Pancreas (tissue), 10 donors: ENCODE data around the gene EIF2B5. TPM values are rescaled to one million over a fixed set of nuclear protein-coding genes. Genes with fewer than 3 reads are reported as not detected.

Source experiments
- ATAC-seq, 4 donors: fragments of 200-7000 bp; cut with Tn5 transposase; one replicate each; pipeline versions ENCODE4 v1.8.0 to v1.9.1; 2020; ENCODE audit warnings: mild to moderate bottlenecking in 4 of 4, moderate library complexity in 4 of 4
- DNase-seq, 6 donors: peaks; one replicate each; pipeline ENCODE4 v3.0.0-alpha.2; 2020
- FAIRE-seq: peaks from 2 replicates; lab custom pipeline; 2012; peaks lifted over from hg19 to GRCh38; lab: Jason Lieb, UNC
- H3K27ac ChIP-seq, 4 donors: fragments of 200-600 bp; sonication (generic); 1 replicate in 3 of 4; 2 replicates in 1 of 4; pipeline versions ENCODE4 v1.5.0 to v1.8.0; 2020
- H3K27me3 ChIP-seq, 4 donors: fragments of 200-600 bp; one replicate each; pipeline ENCODE4 v1.8.0; 2021
- H3K36me3 ChIP-seq, 3 donors: fragments of 200-600 bp; sonication (generic) in 1 of 3; one replicate each; pipeline versions ENCODE4 v1.5.0 to v1.8.0; 2020 to 2021
- H3K4me1 ChIP-seq, 3 donors: fragments of 200-600 bp; one replicate each; pipeline ENCODE4 v1.8.0; 2021
- H3K4me3 ChIP-seq, 4 donors: fragments of 200-600 bp; sonication (generic) in 2 of 4; one replicate each; pipeline versions ENCODE4 v1.5.0 to v1.8.0; 2020 to 2021
- H3K9me3 ChIP-seq, 4 donors: fragments of 200-600 bp; one replicate each; pipeline ENCODE4 v1.8.0; 2021
- WGBS, 2 donors: extraction: QIAGEN DNeasy Blood & Tissue Kit; methylation state at CpG; one replicate each; pipeline ENCODE4 v1.1.7; 2013; 5-methylcytosine and 5-hydroxymethylcytosine counted together
- intact Hi-C, 3 donors: fragments of 100-400 bp; cut with DNase I; formaldehyde crosslinking; loops; one replicate each; pipeline versions ENCODE4 v1.11.1 to v1.14.2; 2022
- polyA plus RNA-seq, 2 donors: library from polyadenylated mRNA; stranded (reverse); fragments of 200-250 nt; gene quantifications; one replicate each; pipeline ENCODE4 v1.2.3, GENCODE V29; 2013
- total RNA-seq, 6 donors: library from RNA; stranded (reverse); fragmentation: NEBNext Ultra II Directional in 4 of 6; extraction: Animal tissue kit (Norgen Biotek cat#: 25700) in 4 of 6; gene quantifications; one replicate each; pipeline versions ENCODE4 v1.2.1 to v1.2.4, GENCODE V29; 2021 to 2023
- TF ChIP-seq, protein P1 (sequence below), 4 donors: fragments of 200-600 bp; sonication (generic) in 3 of 4; IDR thresholded peaks; one replicate each; pipeline versions ENCODE4 v1.5.0 to v1.8.0; 2021; ENCODE audit warnings: antibody characterized with exemption in 4 of 4
- donor health status: healthy with polysubstance abuse.
- donor health status: DM: no; HTN: no; CAD: no; lungs with moderate emphysema.
- donor health status: DM: no; HTN: no; CAD: no.
- donor health status: control.
- donor health status: control.
- donor health status: Bipolar disorder and iron deficiency.
- donor health status: DM: yes; HTN: yes; CAD: no.
- donor health status: DM: no; HTN: no; CAD: no.
- donor health status: DM: no; HTN: no; CAD: no.
- donor health status: DM: yes; HTN: yes; CAD: no.

The EIF2B5 gene
- total and polyA plus RNA-seq, 8 donors = 12.4 to 53.3 (median 20.1) TPM

DNA sequence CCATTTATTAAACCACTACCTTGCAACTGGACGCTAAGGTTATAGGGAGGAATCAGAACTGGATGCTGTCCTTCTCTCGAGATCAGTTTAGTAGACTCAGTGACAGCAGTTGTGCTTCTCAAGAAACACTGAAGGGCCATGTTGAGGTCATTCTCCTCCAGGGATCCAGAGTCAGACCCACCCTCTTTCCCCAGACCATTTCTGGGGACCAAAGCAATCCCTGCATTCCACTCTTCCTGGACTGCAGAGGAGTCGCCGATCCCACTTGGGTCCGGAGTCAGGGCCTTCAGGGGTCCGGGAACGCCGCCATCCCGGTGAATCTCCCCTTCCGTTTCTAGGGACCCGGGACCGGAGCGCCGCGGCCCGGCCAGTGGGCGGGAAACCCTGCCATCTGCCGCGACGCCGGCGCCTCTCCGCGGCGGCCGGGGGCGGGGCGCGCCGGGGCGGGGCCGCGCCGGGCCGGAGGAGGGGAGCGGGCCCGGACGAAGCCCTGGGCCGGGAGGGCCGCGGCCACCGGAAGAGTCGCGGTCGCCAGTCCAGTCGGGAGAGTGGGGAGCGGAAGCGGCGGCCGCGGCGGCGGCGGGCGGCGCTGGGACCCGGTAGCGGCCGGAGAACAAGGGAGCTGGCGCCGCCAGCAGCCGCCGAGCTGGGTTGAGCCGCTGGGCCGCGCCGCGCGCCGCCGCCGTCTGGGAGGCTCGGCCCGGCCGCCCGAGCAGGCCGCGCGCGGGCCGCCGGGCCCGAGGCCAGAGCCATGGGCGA is 19.9 kb downstream of the EIF2B5 start, which contains the start of gene DVL3:
TSS of gene DVL3 (plus strand) at position 493 of the 759 bp plus-strand sequence. CDS start at position 752, 259 bp downstream.
- peak; percentile 68 to 86 (median 74) for DNase-seq
- TF ChIP-seq, protein P1, sequence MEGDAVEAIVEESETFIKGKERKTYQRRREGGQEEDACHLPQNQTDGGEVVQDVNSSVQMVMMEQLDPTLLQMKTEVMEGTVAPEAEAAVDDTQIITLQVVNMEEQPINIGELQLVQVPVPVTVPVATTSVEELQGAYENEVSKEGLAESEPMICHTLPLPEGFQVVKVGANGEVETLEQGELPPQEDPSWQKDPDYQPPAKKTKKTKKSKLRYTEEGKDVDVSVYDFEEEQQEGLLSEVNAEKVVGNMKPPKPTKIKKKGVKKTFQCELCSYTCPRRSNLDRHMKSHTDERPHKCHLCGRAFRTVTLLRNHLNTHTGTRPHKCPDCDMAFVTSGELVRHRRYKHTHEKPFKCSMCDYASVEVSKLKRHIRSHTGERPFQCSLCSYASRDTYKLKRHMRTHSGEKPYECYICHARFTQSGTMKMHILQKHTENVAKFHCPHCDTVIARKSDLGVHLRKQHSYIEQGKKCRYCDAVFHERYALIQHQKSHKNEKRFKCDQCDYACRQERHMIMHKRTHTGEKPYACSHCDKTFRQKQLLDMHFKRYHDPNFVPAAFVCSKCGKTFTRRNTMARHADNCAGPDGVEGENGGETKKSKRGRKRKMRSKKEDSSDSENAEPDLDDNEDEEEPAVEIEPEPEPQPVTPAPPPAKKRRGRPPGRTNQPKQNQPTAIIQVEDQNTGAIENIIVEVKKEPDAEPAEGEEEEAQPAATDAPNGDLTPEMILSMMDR (IDR thresholded peaks at IDR 0.05) = no peak
- WGBS, 2 donors = 0 to 1% methylated on average over 51 to 84 of the region's 84 CpGs
- peak; percentile 88 to 92 (median 90) for ATAC-seq
- H3K27ac ChIP-seq = peak within 1 kb of the TSS; percentile 61 to 71 (median 66)
- intact Hi-C loops = no loop called here
- FAIRE-seq = no peak
- H3K36me3 ChIP-seq = no peaks in the 10 kb centered on the region
- peaks cover 5 to 11% (median 11%) of the 10 kb centered on the region in 3 donors for H3K4me1 ChIP-seq
- H3K4me3 ChIP-seq = peak within 1 kb of the TSS; percentile 57 to 93 (median 90)
- no peaks in the 10 kb centered on the region for H3K9me3 ChIP-seq
- no peaks in the 10 kb centered on the region for H3K27me3 ChIP-seq

DNA sequence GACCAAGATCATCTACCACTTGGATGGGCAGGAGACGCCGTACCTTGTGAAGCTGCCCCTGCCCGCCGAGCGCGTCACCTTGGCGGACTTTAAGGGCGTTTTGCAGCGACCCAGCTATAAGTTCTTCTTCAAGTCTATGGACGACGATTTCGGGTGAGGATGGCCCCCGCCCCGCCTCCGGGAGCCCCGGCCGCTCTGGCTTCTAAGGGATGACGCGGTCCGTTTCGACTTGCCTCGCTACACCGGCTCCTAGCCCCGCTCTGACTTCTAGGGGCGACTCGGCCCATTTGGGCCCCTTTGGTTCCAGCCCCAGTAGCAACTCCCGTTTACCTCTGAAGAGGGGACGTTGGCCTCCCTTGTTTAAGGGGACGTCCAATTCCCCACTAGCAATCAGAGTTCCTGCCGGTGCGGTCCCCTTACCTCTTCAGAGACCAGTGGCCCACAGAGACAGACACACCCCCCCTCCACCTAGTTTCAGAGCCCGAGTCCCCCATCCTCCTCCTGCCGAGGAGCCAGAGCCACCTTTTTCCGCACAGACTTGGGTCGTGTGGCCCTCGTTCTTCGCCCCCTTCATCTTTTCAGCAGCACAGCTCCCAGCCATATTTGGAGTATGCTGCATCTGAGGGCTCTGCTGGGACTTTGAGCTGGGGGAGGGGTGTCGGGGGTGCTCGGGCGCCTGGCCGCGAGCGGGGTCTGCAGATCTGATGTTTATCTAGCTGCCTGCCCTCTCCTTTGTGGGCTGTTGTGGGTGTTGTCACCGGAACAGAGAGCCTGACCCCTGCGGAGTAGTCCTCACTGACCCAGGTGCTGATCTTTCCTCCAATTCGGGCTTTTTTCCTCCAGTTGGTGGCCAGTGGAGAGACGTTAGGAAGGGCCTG is 20.7 kb downstream of the EIF2B5 start:
- Histone ChIP-seq H3K27me3 (no peaks in the 10 kb centered on the region), H3K4me3 (peak overlapping the region; percentile 57 to 93 (median 90)), H3K27ac (peak overlapping the region; percentile 61 to 71 (median 66)), H3K9me3 (no peaks in the 10 kb centered on the region), H3K36me3 (no peaks in the 10 kb centered on the region), H3K4me1 (peaks cover 5 to 15% (median 11%) of the 10 kb centered on the region in 3 donors)
- peak in 2 of 6 donors; percentile 39 to 73 for DNase-seq
- intact Hi-C loops = no loop called here
- ATAC-seq = peak; percentile 11 to 41 (median 30)
- 0 to 1% methylated on average over 46 to 47 of the region's 47 CpGs for WGBS, 2 donors
- TF ChIP-seq, protein P1 (IDR thresholded peaks at IDR 0.05) = no peak
- no peak for FAIRE-seq

DNA sequence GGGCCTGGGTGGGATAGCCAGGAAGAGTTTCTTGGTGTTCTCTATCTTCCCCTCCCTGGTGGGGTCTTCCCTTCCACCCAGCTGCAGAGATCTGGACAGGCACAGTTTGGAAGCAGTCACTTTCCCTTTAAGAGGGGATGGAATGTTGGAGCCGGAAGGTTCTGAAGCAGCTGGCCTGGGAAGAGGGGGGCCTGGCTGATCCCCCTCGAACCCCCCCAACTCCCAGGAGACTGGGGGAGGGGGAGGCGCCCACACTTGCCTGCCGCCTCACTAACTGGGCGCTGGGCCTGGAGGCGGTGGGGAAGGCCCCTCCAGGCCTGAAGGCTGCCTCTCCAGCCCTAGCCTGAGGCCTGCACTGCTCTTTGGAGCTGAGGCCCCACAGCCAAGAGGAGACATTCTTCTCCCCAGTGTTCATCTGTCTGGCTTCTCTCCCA is 21.4 kb downstream of the EIF2B5 start:
- 0% methylated on average over 5 of the region's 6 CpGs for WGBS, 2 donors
- intact Hi-C loops = no loop called here
- TF ChIP-seq, protein P1 (IDR thresholded peaks at IDR 0.05) = no peak
- H3K4me1 ChIP-seq = peaks cover 5 to 15% (median 11%) of the 10 kb centered on the region in 3 donors
- peak; percentile 32 to 70 (median 62) for ATAC-seq
- no peaks in the 10 kb centered on the region for H3K36me3 ChIP-seq
- H3K4me3 ChIP-seq = peak overlapping the region; percentile 57 to 93 (median 90)
- H3K27ac ChIP-seq = peak overlapping the region in 3 of 4 donors; percentile 61 to 71 (median 70)
- H3K27me3 ChIP-seq = no peaks in the 10 kb centered on the region
- FAIRE-seq = no peak
- DNase-seq = peak in 3 of 6 donors; percentile 47 to 64 (median 63)
- no peaks in the 10 kb centered on the region for H3K9me3 ChIP-seq

DNA sequence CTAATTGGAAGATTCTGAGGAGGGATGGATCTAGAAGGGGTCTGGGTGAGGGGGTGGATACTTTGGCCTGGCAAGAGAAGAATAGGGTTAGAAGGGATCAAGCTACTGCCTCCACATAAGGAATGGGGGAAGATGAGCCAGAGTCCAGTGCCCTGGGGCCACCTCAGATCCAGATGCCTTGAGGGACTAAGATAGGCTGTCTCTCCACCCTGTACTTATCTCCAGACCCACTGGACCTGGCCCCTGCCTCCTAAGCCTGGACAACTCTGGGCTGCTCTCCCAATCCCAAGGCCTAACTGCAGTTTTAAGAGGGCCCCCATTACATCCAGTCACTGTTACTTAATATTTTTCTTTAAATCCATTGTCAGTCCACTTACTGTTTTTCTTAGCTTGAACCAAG is 22.0 kb downstream of the EIF2B5 start:
- no peak overlapping the region for H3K27ac ChIP-seq
- H3K36me3 ChIP-seq = no peaks in the 10 kb centered on the region
- no peak for FAIRE-seq
- H3K4me1 ChIP-seq = peaks cover 5 to 15% (median 11%) of the 10 kb centered on the region in 3 donors
- no peaks in the 10 kb centered on the region for H3K27me3 ChIP-seq
- no peak for ATAC-seq
- TF ChIP-seq, protein P1 (IDR thresholded peaks at IDR 0.05) = no peak
- H3K4me3 ChIP-seq = peak overlapping the region in 3 of 4 donors; percentile 86 to 93 (median 93)
- no peaks in the 10 kb centered on the region for H3K9me3 ChIP-seq
- DNase-seq = no peak
- intact Hi-C loops = no loop called here
